Endothelial cell (in vitro differentiated cells): ENCODE results near the gene PSKH1. TPM values are rescaled to one million over a fixed set of nuclear protein-coding genes. Genes with fewer than 3 reads are reported as not detected.

Experiments
- DNase-seq: peaks from one replicate; pipeline ENCODE4 v3.0.0; 2021; ENCODE audit warnings: low spot score
- H3K27ac Mint-ChIP-seq: one replicate; pipeline ENCODE4 v1.8.0; 2021; ENCODE audit warnings: mixed read lengths, inconsistent platforms; ENCODE audit not compliant: unreplicated experiment
- H3K27me3 Mint-ChIP-seq: one replicate; pipeline ENCODE4 v1.8.0; 2021; ENCODE audit warnings: mild to moderate bottlenecking, moderate library complexity, mixed read lengths, inconsistent platforms; ENCODE audit not compliant: unreplicated experiment
- H3K36me3 Mint-ChIP-seq: one replicate; pipeline ENCODE4 v1.8.0; 2021; ENCODE audit warnings: mild to moderate bottlenecking, low read depth, mixed read lengths, inconsistent platforms; ENCODE audit not compliant: unreplicated experiment
- H3K4me1 Mint-ChIP-seq: one replicate; pipeline ENCODE4 v1.8.0; 2021; ENCODE audit warnings: mild to moderate bottlenecking, mixed read lengths, inconsistent platforms; ENCODE audit not compliant: unreplicated experiment
- H3K4me3 Mint-ChIP-seq: one replicate; pipeline ENCODE4 v1.8.0; 2021; ENCODE audit warnings: mild to moderate bottlenecking, mixed read lengths, inconsistent platforms; ENCODE audit not compliant: unreplicated experiment
- H3K9me3 Mint-ChIP-seq: one replicate; pipeline ENCODE4 v1.8.0; 2021; ENCODE audit warnings: mixed read lengths, inconsistent platforms; ENCODE audit not compliant: unreplicated experiment
- total RNA-seq: library from RNA; stranded (reverse); fragmentation: NEBNext Ultra II Directional; extraction: Animal tissue kit (Norgen Biotek cat#: 25700); gene quantifications from one replicate; pipeline ENCODE4 v1.2.1, GENCODE V29; 2021; ENCODE audit not compliant: unreplicated experiment
- TF ChIP-seq, protein P1 (sequence below): fragments of 200-600 bp; sonication (generic); IDR thresholded peaks from one replicate; pipeline ENCODE4 v1.5.0; 2021; ENCODE audit warnings: antibody characterized with exemption; ENCODE audit not compliant: unreplicated experiment

PSKH1 gene
- total RNA-seq, 1 donor from 2014 or later: 47.5 TPM

DNA sequence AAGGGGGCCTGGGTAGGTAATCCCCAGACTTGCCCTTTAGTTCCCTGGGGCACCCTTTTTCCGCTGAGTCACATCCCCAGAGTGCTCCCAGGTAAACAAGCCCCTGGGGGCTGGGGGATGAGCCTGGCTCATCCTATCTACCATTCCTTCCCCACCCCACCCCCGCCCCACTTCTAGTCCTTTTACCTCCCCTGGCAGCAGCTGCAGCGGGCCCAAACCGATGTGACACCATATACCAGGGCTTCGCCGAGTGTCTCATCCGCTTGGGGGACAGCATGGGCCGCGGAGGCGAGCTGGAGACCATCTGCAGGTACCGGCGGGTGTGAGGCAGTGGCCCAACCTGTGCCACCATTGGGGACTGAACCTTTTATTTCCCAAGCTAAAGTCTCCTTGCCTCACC lies 7.5 kb upstream of the PSKH1 start:
- no peak overlapping the region for H3K4me3 Mint-ChIP-seq
- H3K9me3 Mint-ChIP-seq: no peaks in the 10 kb centered on the region
- H3K27me3 Mint-ChIP-seq: peaks cover under 1% of the 10 kb centered on the region
- H3K36me3 Mint-ChIP-seq: peaks cover 23% of the 10 kb centered on the region
- TF ChIP-seq, protein P1, sequence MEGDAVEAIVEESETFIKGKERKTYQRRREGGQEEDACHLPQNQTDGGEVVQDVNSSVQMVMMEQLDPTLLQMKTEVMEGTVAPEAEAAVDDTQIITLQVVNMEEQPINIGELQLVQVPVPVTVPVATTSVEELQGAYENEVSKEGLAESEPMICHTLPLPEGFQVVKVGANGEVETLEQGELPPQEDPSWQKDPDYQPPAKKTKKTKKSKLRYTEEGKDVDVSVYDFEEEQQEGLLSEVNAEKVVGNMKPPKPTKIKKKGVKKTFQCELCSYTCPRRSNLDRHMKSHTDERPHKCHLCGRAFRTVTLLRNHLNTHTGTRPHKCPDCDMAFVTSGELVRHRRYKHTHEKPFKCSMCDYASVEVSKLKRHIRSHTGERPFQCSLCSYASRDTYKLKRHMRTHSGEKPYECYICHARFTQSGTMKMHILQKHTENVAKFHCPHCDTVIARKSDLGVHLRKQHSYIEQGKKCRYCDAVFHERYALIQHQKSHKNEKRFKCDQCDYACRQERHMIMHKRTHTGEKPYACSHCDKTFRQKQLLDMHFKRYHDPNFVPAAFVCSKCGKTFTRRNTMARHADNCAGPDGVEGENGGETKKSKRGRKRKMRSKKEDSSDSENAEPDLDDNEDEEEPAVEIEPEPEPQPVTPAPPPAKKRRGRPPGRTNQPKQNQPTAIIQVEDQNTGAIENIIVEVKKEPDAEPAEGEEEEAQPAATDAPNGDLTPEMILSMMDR: no peak
- H3K4me1 Mint-ChIP-seq: peaks cover 7% of the 10 kb centered on the region
- no peak for DNase-seq
- H3K27ac Mint-ChIP-seq: no peak overlapping the region

DNA sequence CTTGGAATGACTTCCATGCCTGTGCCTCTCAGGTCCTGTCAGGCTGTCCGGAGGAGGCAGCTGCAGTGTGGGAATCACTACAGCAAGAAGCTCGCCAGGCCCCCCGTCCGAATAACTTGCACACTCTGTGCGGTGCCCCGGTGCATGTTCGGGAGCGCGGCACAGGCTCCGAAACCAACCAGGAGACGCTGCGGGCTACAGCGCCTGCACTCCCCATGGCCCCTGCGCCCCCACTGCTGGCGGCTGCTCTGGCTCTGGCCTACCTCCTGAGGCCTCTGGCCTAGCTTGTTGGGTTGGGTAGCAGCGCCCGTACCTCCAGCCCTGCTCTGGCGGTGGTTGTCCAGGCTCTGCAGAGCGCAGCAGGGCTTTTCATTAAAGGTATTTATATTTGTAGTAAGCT lies 7.1 kb upstream of the PSKH1 start:
- TF ChIP-seq, protein P1: no peak
- Mint-ChIP-seq H3K27me3 (no peaks in the 10 kb centered on the region), H3K9me3 (no peaks in the 10 kb centered on the region), H3K27ac (no peak overlapping the region), H3K4me3 (no peak overlapping the region), H3K36me3 (peaks cover 22% of the 10 kb centered on the region), H3K4me1 (peaks cover 7% of the 10 kb centered on the region)
- DNase-seq: no peak

DNA sequence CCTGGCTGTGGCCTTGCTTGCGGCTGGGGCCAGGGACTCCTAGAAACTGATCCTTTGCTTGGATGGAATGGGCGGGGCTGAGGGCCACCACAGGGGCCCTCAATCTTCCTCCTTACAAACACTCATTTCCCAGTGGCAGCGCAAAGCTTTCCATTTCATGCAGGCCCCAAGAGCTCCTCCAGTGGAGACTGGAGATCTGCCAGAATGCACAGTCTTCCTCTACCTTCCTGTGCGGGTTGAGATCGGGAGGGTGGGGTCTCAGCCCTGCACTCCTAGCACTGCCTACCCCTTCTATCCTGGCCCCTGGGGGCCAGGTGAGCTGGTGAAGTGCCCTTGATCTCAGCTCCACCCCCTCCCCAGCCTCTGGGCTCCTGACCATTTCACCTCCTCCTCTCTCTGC lies 6.7 kb upstream of the PSKH1 start:
- Mint-ChIP-seq H3K4me1 (peaks cover 7% of the 10 kb centered on the region), H3K36me3 (peaks cover 18% of the 10 kb centered on the region), H3K9me3 (no peaks in the 10 kb centered on the region), H3K27me3 (no peaks in the 10 kb centered on the region), H3K27ac (peak overlapping the region; percentile 45), H3K4me3 (peak overlapping the region; percentile 4)
- no peak for DNase-seq
- TF ChIP-seq, protein P1: no peak

DNA sequence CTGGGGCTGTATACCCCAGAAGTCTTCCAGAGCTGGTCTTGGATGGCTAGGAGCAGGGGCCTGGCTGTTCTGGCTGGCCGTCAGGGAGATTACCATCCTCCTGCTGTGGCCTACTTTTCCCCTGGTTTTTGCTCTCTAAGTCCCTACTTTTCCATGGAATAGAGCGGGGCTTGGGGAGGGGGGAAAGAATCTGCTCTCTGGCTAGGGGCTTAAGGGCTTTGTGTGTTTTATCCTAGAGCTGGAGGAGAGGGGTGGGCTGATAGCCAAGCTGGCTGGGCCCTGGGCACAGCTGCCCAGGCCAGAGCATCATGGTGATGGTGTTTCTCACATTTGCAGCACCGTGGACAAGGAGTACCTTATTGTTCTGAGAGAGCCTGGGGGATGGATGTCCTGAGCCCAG lies 4.7 kb upstream of the PSKH1 start:
- H3K27ac Mint-ChIP-seq: no peak overlapping the region
- TF ChIP-seq, protein P1: no peak
- no peak for DNase-seq
- peaks cover 5% of the 10 kb centered on the region for H3K36me3 Mint-ChIP-seq
- no peak overlapping the region for H3K4me3 Mint-ChIP-seq
- H3K27me3 Mint-ChIP-seq: peaks cover 3% of the 10 kb centered on the region
- peaks cover 11% of the 10 kb centered on the region for H3K4me1 Mint-ChIP-seq
- no peaks in the 10 kb centered on the region for H3K9me3 Mint-ChIP-seq

DNA sequence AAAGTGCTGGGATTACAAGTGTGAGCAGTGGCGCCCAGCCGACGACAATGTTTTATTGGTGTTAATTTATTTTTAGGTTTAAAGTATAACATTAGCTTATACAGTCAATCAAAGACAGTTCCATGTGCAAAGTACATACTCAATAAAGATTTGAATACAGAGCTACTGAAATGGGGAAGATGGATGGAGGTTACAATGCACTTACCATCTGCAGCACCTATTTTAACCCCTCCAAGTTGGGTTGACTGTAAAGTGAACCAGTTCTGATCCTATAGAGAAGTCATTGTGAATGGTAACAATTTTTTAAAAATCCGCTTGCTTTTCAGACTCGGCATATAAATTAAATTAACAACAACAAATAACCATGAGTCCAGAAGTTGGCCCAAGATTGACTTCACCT lies 679 bp upstream of the PSKH1 start:
- Mint-ChIP-seq H3K36me3 (no peaks in the 10 kb centered on the region), H3K27ac (peak overlapping the region; percentile 92), H3K27me3 (peaks cover 3% of the 10 kb centered on the region), H3K9me3 (no peaks in the 10 kb centered on the region), H3K4me3 (peak overlapping the region; percentile 92), H3K4me1 (peaks cover 34% of the 10 kb centered on the region)
- TF ChIP-seq, protein P1: no peak
- no peak for DNase-seq
